ENCODE results near the gene FUS. TPM values are rescaled to one million over a fixed set of nuclear protein-coding genes. Genes with fewer than 3 reads are reported as not detected.

Gene FUS
- total and polyA plus RNA-seq, 9 of the 15 experiments (the other 6 are each of a cell fraction or from before 2014, with no cell fraction given): 43.9 to 575 (median 87.2) TPM

DNA sequence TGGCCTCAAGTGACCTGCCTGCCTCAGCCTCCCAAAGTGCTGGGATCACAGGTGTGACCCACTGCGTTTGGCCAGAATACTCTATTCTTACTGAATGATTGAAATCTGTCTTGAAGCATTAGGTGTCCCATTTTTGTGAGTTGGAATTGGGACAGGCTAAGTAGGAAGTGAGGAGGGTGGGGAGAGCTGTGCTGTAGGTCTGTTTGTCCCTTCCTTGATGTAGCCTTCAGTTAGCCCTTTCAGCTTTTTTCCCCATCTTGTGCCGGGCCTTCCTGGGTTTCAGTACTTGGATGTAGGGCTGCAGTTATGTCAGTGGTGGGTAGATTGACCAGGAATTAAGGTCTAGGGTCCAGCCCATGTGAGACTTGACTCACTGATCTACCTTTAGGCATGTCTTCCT, 13.9 kb downstream of the FUS start:
- Histone ChIP-seq H3K9ac (ENCODE audit: insufficient read depth in 1 of 2, low read depth in 2 of 2, low read length in 2 of 2) (no peak overlapping the region), H3K9me1 (ENCODE audit: control insufficient read depth, insufficient read depth, low read length) (no peaks in the 10 kb centered on the region), H3K79me2 (ENCODE audit: control insufficient read depth, insufficient read depth, low read length) (peaks cover 16% of the 10 kb centered on the region), H3K27ac (ENCODE audit: extremely low read depth, low read depth, low read length) (no peak overlapping the region), H3K4me2 (ENCODE audit: insufficient read depth, low read length) (no peak overlapping the region), H3K9me3 (replicated peaks; ENCODE audit: control insufficient read depth, insufficient read depth, low read depth, low read length) (no peaks in the 10 kb centered on the region), H4K20me1 (replicated peaks; ENCODE audit: control insufficient read depth, insufficient read depth, low read length) (peaks cover 15% of the 10 kb centered on the region), H3K4me1 (replicated peaks in 1 of 2; ENCODE audit: control insufficient read depth in 2 of 2, insufficient read depth in 2 of 2, low read length in 2 of 2) (peaks cover 0 to 4% of the 10 kb centered on the region in 2 experiments; a peak in 2 of 5 replicates), H2AFZ (ENCODE audit: low read depth, low read length) (no peak overlapping the region), H3K4me3 (no peak overlapping the region), H3K36me3 (ENCODE audit: control insufficient read depth, insufficient read depth, low read length) (peaks cover 79% of the 10 kb centered on the region), H3K27me3 (ENCODE audit: control insufficient read depth in 2 of 2, insufficient read depth in 2 of 2, low read length in 2 of 2) (no peaks in the 10 kb centered on the region)
- FAIRE-seq: no peak
- peak in 1 of 4 experiments; percentile 13 for DNase-seq (ENCODE audit: extremely low read depth in 1 of 4, low spot score in 3 of 4)
- BruUV-seq (replicated peaks): no TSS peak
- in situ Hi-C loops (cut with MboI) (no loop called here), intact Hi-C loops (cut with micrococcal nuclease) (loop anchor here (1.0 kb wide), 1 partner anchor 9 kb away; no protein-coding TSS in a partner anchor)
- ChIA-PET CTCF (ENCODE audit: low intra/inter-chr PET ratio) (no interaction called here), POLR2A (interaction anchor here (0.6 to 8.2 kb wide), 7 partner anchors 9 to 187 kb away, joined by 3 to 63 read pairs (median 4); partner anchors contain the start of genes FUS and PYCARD)
- TF ChIP-seq POLR2A (conservative IDR thresholded peaks at IDR 0.05) (peak; percentile 34; the same call in 1 of the 2 replicates), GATA2 (CRISPR knock-in tag; IDR thresholded peaks at IDR 0.05) (no peak), ZNF778 (CRISPR knock-in tag; IDR thresholded peaks at IDR 0.05) (no peak), NR3C1 (CRISPR knock-in tag; IDR thresholded peaks at IDR 0.05) (no peak), SMC3 (conservative IDR thresholded peaks at IDR 0.05; ENCODE audit: insufficient read depth, low read depth, low read length) (no peak), ELF2 (CRISPR knock-in tag; IDR thresholded peaks at IDR 0.05) (no peak), SUPT5H (IDR thresholded peaks at IDR 0.05) (0 out of 2 replicates have a peak, but pooled peaks have one; percentile 36), POLR2B (IDR thresholded peaks at IDR 0.05; ENCODE audit: low read depth, partially characterized antibody) (peak; percentile 47)
- TF ChIP-seq, protein P1, sequence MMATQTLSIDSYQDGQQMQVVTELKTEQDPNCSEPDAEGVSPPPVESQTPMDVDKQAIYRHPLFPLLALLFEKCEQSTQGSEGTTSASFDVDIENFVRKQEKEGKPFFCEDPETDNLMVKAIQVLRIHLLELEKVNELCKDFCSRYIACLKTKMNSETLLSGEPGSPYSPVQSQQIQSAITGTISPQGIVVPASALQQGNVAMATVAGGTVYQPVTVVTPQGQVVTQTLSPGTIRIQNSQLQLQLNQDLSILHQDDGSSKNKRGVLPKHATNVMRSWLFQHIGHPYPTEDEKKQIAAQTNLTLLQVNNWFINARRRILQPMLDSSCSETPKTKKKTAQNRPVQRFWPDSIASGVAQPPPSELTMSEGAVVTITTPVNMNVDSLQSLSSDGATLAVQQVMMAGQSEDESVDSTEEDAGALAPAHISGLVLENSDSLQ (IDR thresholded peaks at IDR 0.05): no peak
- TF ChIP-seq, protein P2, sequence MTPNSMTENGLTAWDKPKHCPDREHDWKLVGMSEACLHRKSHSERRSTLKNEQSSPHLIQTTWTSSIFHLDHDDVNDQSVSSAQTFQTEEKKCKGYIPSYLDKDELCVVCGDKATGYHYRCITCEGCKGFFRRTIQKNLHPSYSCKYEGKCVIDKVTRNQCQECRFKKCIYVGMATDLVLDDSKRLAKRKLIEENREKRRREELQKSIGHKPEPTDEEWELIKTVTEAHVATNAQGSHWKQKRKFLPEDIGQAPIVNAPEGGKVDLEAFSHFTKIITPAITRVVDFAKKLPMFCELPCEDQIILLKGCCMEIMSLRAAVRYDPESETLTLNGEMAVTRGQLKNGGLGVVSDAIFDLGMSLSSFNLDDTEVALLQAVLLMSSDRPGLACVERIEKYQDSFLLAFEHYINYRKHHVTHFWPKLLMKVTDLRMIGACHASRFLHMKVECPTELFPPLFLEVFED (CRISPR knock-in tag; conservative IDR thresholded peaks at IDR 0.05): 0 out of 2 replicates have a peak, but pooled peaks have one; percentile 17
- ATAC-seq: no peak; the same call in 2 of the 3 replicates
- WGBS (ENCODE audit: insufficient coverage, low coverage, missing lambda C conversion rate): 91% methylated on average over 2 of the region's 2 CpGs
